ENCODE measurements around the gene RNF123.

Gene RNF123

GRCh38 chr3:49705390-49705960, 16.1 kb downstream of the RNF123 start:
- DNase-seq, result no peak

GRCh38 chr3:49706456-49707112, 17.2 kb downstream of the RNF123 start:
- DNase-seq, result no peak

GRCh38 chr3:49707113-49707480, 17.7 kb downstream of the RNF123 start:
- no peak for DNase-seq

GRCh38 chr3:49709852-49710251, 20.5 kb downstream of the RNF123 start:
- no peak for DNase-seq

GRCh38 chr3:49711489-49711888, 22.1 kb downstream of the RNF123 start:
- no peak for DNase-seq

GRCh38 chr3:49712166-49712565, 22.8 kb downstream of the RNF123 start:
- DNase-seq, result no peak

- no peak for DNase-seq
These were observed 23.4 kb downstream of the RNF123 start for GRCh38 chr3:49712631-49713317.

GRCh38 chr3:49713336-49714105, 24.2 kb downstream of the RNF123 start:
- DNase-seq, result no peak

GRCh38 chr3:49714728-49715550, 25.6 kb downstream of the RNF123 start:
- DNase-seq, result no peak

GRCh38 chr3:49715611-49716121, 26.3 kb downstream of the RNF123 start:
- no peak for DNase-seq

GRCh38 chr3:49716169-49716568, 26.8 kb downstream of the RNF123 start:
- no peak for DNase-seq

- DNase-seq, result no peak
These were observed 27.4 kb downstream of the RNF123 start for GRCh38 chr3:49716691-49717210.

- DNase-seq, result no peak
These were observed 28.0 kb downstream of the RNF123 start for GRCh38 chr3:49717211-49717958.

- peak; percentile 13 for DNase-seq
These were observed 28.9 kb downstream of the RNF123 start for GRCh38 chr3:49717959-49718857.

- DNase-seq, result no peak
These were observed 29.5 kb downstream of the RNF123 start for GRCh38 chr3:49718858-49719213.

GRCh38 chr3:49719214-49719884, 30.0 kb downstream of the RNF123 start, which contains the start of gene AMIGO3:
Gene AMIGO3, minus strand, starts transcription at chr3:49719684. Its CDS starts 219 bp downstream, at chr3:49719465.
- DNase-seq, result peak; percentile 70

GRCh38 chr3:49720855-49721595, 31.7 kb downstream of the RNF123 start:
- no peak for DNase-seq

GRCh38 chr3:49721596-49721895, 32.2 kb downstream of the RNF123 start:
- DNase-seq, result no peak

Data from RPMI8226 (cell line).